MM.1S (cell line): ENCODE measurements around the gene MROH2A.

Experiments used
- DNase-seq: peaks from one replicate; pipeline ENCODE4 v3.0.0-alpha.2; 2015
- H2AFZ ChIP-seq: fragments of 300-600 bp; sonication (generic); 2 replicates; pipeline ENCODE4 v1.6.0; 2016; ENCODE audit warnings: antibody characterized with exemption, low read length
- H3F3A ChIP-seq: fragments of 300-600 bp; sonication (generic); 2 replicates; pipeline ENCODE4 v1.6.1; 2016; ENCODE audit warnings: mild to moderate bottlenecking, antibody characterized with exemption, low read length, moderate library complexity, mixed read lengths; ENCODE audit not compliant: insufficient read depth
- H3K27ac ChIP-seq: fragments of 300-600 bp; sonication (generic); 2 replicates; pipeline ENCODE4 v1.5.1; 2016; ENCODE audit warnings: mild to moderate bottlenecking, low read length
- H3K27me3 ChIP-seq: fragments of 300-600 bp; sonication (generic); replicated peaks from 2 replicates; pipeline ENCODE4 v1.6.0; 2016; ENCODE audit warnings: low read length; ENCODE audit not compliant: insufficient read depth
- H3K36me3 ChIP-seq: fragments of 300-600 bp; sonication (generic); replicated peaks from 2 replicates; pipeline ENCODE4 v1.6.1; 2016; ENCODE audit warnings: mild to moderate bottlenecking, low read length, mixed read lengths; ENCODE audit not compliant: insufficient read depth
- H3K4me1 ChIP-seq: fragments of 300-600 bp; sonication (generic); 2 replicates; pipeline ENCODE4 v1.6.1; 2016; ENCODE audit warnings: low read length, mixed read lengths
- H3K4me2 ChIP-seq: fragments of 300-600 bp; sonication (generic); 2 replicates; pipeline ENCODE4 v1.6.0; 2016; ENCODE audit warnings: low read depth, low read length
- H3K4me3 ChIP-seq: fragments of 300-600 bp; sonication (generic); 2 replicates; pipeline ENCODE4 v1.5.1; 2016; ENCODE audit warnings: low read length, mixed read lengths
- H3K79me2 ChIP-seq: fragments of 300-600 bp; sonication (generic); 2 replicates; pipeline ENCODE4 v1.6.1; 2016; ENCODE audit warnings: mixed run types, low read length, mixed read lengths
- H3K9ac ChIP-seq: fragments of 300-600 bp; sonication (generic); 2 replicates; pipeline ENCODE4 v1.6.1; 2016; ENCODE audit warnings: low read length, mixed read lengths
- H3K9me2 ChIP-seq: fragments of 300-600 bp; sonication (generic); replicated peaks from 2 replicates; pipeline ENCODE4 v1.6.1; 2016; ENCODE audit warnings: mild to moderate bottlenecking, low read length, mixed read lengths; ENCODE audit not compliant: insufficient read depth
- H3K9me3 ChIP-seq: fragments of 300-600 bp; sonication (generic); replicated peaks from 2 replicates; pipeline ENCODE4 v1.6.1; 2016; ENCODE audit warnings: mild to moderate bottlenecking, low read length, mixed read lengths; ENCODE audit not compliant: insufficient read depth
- H4K20me1 ChIP-seq: fragments of 300-600 bp; sonication (generic); 2 replicates; pipeline ENCODE4 v1.6.1; 2016; ENCODE audit warnings: mild to moderate bottlenecking, low read length, moderate library complexity, mixed read lengths; ENCODE audit not compliant: insufficient read depth
- EZH2 ChIP-seq: fragments of 300-600 bp; sonication (generic); optimal IDR thresholded peaks from 2 replicates; pipeline ENCODE3; 2017; ENCODE audit warnings: low read depth, mild to moderate bottlenecking, antibody characterized with exemption, low read length, mixed read lengths
- EZH2phosphoT487 ChIP-seq: fragments of 300-600 bp; sonication (generic); IDR thresholded peaks from 2 replicates; pipeline ENCODE4 v1.6.1; 2018; ENCODE audit warnings: antibody characterized with exemption, low read length
- TF ChIP-seq, protein P1 (sequence below): fragments of 300-600 bp; sonication (generic); IDR thresholded peaks from 2 replicates; pipeline ENCODE4 v1.5.1; 2016; ENCODE audit warnings: antibody characterized with exemption, low read length, mixed read lengths

The MROH2A gene

DNA sequence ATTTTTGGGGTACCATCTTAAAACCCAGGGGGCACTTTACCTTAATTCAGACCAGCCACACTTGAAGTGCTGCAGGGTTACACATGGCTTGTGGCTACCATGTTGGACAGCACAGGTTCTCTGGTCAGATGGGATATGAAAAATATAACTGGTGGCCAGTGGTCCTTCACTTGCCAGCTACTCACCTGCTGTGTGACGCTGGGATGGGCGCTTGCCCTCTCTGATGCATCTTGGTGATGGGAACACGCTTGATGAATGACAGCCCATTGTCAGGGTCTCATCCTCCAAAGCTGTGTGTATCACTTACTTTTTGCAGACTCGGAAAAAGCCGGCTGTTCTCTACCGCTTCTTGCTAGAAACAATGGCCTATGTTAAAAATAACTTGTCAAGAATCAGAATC is 53.7 kb downstream of the MROH2A start:
- H3K4me1 ChIP-seq, result no peaks in the 10 kb centered on the region
- H3K9ac ChIP-seq, result no peak overlapping the region
- no peak for DNase-seq
- no peaks in the 10 kb centered on the region for H3K9me2 ChIP-seq
- no peak overlapping the region for H3K4me3 ChIP-seq
- TF ChIP-seq EZH2phosphoT487, result no peak
- no peak for TF ChIP-seq EZH2
- TF ChIP-seq, protein P1, sequence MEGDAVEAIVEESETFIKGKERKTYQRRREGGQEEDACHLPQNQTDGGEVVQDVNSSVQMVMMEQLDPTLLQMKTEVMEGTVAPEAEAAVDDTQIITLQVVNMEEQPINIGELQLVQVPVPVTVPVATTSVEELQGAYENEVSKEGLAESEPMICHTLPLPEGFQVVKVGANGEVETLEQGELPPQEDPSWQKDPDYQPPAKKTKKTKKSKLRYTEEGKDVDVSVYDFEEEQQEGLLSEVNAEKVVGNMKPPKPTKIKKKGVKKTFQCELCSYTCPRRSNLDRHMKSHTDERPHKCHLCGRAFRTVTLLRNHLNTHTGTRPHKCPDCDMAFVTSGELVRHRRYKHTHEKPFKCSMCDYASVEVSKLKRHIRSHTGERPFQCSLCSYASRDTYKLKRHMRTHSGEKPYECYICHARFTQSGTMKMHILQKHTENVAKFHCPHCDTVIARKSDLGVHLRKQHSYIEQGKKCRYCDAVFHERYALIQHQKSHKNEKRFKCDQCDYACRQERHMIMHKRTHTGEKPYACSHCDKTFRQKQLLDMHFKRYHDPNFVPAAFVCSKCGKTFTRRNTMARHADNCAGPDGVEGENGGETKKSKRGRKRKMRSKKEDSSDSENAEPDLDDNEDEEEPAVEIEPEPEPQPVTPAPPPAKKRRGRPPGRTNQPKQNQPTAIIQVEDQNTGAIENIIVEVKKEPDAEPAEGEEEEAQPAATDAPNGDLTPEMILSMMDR, result no peak
- H3K27ac ChIP-seq, result no peak overlapping the region
- 0 out of 2 replicates have a peak, but pooled peaks cover 3% of the 10 kb centered on the region for H3K36me3 ChIP-seq
- H3K27me3 ChIP-seq, result no peaks in the 10 kb centered on the region
- H3K9me3 ChIP-seq, result no peaks in the 10 kb centered on the region
- H3K4me2 ChIP-seq, result no peak overlapping the region
- H4K20me1 ChIP-seq, result no peaks in the 10 kb centered on the region
- H3K79me2 ChIP-seq, result peaks cover 3% of the 10 kb centered on the region
- H3F3A ChIP-seq, result no peaks in the 10 kb centered on the region; the same call in 1 of the 2 replicates
- no peak overlapping the region for H2AFZ ChIP-seq

DNA sequence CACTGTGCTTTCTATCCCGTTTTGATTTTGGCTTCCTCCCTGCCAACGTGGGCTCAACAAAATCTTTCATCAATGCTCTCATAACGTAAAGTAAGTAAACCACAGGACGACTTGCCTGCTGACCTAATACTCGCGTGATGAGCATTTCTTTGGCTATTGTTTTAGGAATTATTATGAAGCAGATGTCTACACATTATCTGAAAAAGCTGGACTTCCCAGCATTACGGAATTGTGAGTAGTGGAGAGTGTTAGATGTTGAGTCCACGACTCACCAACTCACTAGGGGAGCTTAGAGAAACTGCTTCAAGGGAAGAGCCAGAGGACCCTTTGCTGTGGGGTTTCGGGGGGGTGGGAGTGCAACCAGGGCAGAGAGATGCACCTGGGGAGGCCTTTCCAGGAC is 54.3 kb downstream of the MROH2A start:
- Histone ChIP-seq H3K9me2 (no peaks in the 10 kb centered on the region), H3K27ac (no peak overlapping the region), H3K4me2 (no peak overlapping the region), H2AFZ (no peak overlapping the region), H3K36me3 (peaks cover 3% of the 10 kb centered on the region; the same call in 1 of the 2 replicates), H4K20me1 (no peaks in the 10 kb centered on the region), H3K9ac (no peak overlapping the region), H3K4me1 (no peaks in the 10 kb centered on the region), H3K79me2 (peaks cover 6% of the 10 kb centered on the region), H3K4me3 (no peak overlapping the region), H3F3A (no peaks in the 10 kb centered on the region; the same call in 1 of the 2 replicates), H3K9me3 (no peaks in the 10 kb centered on the region), H3K27me3 (no peaks in the 10 kb centered on the region)
- TF ChIP-seq EZH2phosphoT487 (no peak), EZH2 (no peak)
- TF ChIP-seq, protein P1, result no peak
- no peak for DNase-seq

DNA sequence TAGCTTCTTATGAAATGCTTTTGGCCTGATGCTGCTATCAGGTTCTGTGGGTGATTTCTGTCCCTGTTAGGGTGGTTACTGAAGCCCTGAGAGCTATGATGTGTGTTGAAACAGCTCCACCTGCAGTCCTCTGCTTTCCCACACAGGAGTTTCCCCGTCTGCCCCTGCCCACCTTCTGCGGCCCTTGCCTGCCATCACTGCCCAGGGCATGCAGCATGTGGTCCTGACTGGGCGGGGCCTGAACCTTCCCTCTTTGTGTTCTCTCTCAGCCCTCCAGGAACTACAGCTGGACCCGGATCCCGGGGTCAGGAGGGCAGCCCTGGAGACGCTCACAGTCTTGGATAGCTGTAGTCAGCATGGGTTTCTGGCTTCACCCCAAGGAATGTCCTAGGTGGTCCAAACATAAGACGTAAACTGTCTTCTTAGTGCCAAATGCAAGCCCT is 54.8 kb downstream of the MROH2A start:
- H3K4me3 ChIP-seq, result no peak overlapping the region
- H3K4me2 ChIP-seq, result no peak overlapping the region
- peaks cover 3% of the 10 kb centered on the region; the same call in 1 of the 2 replicates for H3F3A ChIP-seq
- H4K20me1 ChIP-seq, result no peaks in the 10 kb centered on the region
- H3K79me2 ChIP-seq, result peaks cover 10% of the 10 kb centered on the region
- no peak overlapping the region for H2AFZ ChIP-seq
- no peak overlapping the region for H3K27ac ChIP-seq
- no peaks in the 10 kb centered on the region for H3K27me3 ChIP-seq
- DNase-seq, result no peak
- TF ChIP-seq EZH2phosphoT487 (no peak), EZH2 (no peak)
- TF ChIP-seq, protein P1, result no peak
- no peaks in the 10 kb centered on the region for H3K4me1 ChIP-seq
- H3K9ac ChIP-seq, result no peak overlapping the region
- H3K9me3 ChIP-seq, result no peaks in the 10 kb centered on the region
- H3K36me3 ChIP-seq, result peaks cover 3% of the 10 kb centered on the region; the same call in 1 of the 2 replicates
- H3K9me2 ChIP-seq, result no peaks in the 10 kb centered on the region
